ENCODE results near the gene FADS1. TPM values are rescaled to one million over a fixed set of nuclear protein-coding genes. Genes with fewer than 3 reads are reported as not detected.

Gene FADS1
- total and polyA plus RNA-seq, 2 of the 13 experiments (the other 11 are each of a cell fraction or from before 2014, with no cell fraction given): 91.8 to 108 TPM

DNA sequence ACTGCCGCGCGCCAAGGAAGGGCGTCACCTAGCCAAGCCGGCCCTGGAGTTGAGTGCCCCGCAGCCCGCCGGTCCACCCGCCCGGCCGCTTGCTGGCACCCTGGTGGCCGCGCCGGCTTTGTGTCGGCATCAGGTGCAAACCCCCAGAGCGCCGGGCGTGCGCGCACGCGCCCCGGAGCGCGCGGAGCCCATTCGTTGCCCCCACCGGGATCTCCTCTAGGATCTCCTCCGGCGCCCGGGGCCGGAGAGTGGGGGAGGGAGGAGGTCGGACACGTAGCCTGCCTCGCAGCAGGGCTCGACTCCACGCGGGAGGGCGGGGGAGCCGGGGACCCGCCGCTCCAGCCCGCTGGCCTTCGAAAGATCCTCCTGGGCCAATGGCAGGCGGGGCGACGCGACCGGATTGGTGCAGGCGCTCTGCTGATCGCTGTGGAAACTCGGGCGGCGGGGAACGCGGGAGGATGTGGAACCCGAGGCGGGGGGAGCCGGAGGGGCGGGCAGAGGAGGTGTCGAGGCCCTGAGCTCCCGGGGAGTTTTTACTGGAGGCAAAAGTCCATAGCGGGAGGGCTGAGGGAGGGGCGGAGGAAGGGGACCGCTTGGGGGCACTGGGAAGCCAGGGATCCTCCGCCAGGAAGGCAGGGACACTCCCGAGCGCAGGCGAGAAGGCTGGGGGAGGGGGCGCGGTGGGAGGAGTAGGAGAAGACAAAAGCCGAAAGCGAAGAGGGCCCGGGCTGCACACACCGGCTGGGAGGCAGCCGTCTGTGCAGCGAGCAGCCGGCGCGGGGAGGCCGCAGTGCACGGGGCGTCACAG is 11.0 kb upstream of the FADS1 start, which contains the start of gene FADS2:
Gene FADS2, plus strand, starts transcription at position 730 of the 808 bp plus-strand sequence. CDS start 91 bp downstream, outside the sequence.
- ChIA-PET POLR2A (interaction anchor here (1.9 to 2.8 kb wide), 2 partner anchors 11 to 35 kb away, joined by 6 to 49 read pairs; partner anchors contain the start of genes FADS1, FEN1 and TMEM258), CTCF (ENCODE audit: low intra/inter-chr PET ratio, low total read pairs) (interaction anchor here (1.8 kb wide), 1 partner anchor 31 kb away, joined by 7 read pairs; no protein-coding TSS in a partner anchor)
- DNase-seq (ENCODE audit: low spot score) (peak; percentile 55), ATAC-seq (peak; percentile 79), FAIRE-seq (no peak)
- H3K27ac ChIP-seq (ENCODE audit: extremely low read length, insufficient read depth, low read length): peak within 1 kb of the TSS; percentile 74
- peak within 1 kb of the TSS; percentile 62 to 91 (median 82) for H3K4me3 ChIP-seq (replicated peaks in 1 of 3; ENCODE audit: insufficient read depth in 1 of 3, low read depth in 2 of 3, low read length in 3 of 3)
- no peak within 1 kb of the TSS for H2AFZ ChIP-seq (ENCODE audit: low read length)
- peak within 1 kb of the TSS; percentile 86 for H3K4me2 ChIP-seq (ENCODE audit: low read depth, low read length)
- in situ Hi-C loops (cut with HindIII; ENCODE audit: extremely low pct_ligation_motif_present, low pct_unique_long_range_greater_than_20kb) (no loop called here), intact Hi-C loops (cut with micrococcal nuclease; ENCODE audit: unreplicated experiment) (no loop called here)
- H3K36me3 ChIP-seq (replicated peaks in 1 of 2; ENCODE audit: control insufficient read depth in 1 of 2, insufficient read depth in 2 of 2, low read length in 2 of 2): no peaks in the 10 kb centered on the region
- peak within 1 kb of the TSS; percentile 78 for H3K9ac ChIP-seq (ENCODE audit: insufficient read depth, low read depth, low read length)
- peaks cover 41% of the 10 kb centered on the region for H3K4me1 ChIP-seq (ENCODE audit: insufficient read depth, low read length)
- H4K20me1 ChIP-seq (ENCODE audit: insufficient read depth, low read length): no peaks in the 10 kb centered on the region
- H3K79me2 ChIP-seq (ENCODE audit: insufficient read depth, low read length): peaks cover 33% of the 10 kb centered on the region
- BruUV-seq (replicated peaks): no TSS peak
- H3K9me3 ChIP-seq (ENCODE audit: low read length): no peaks in the 10 kb centered on the region
- H3K27me3 ChIP-seq (ENCODE audit: control insufficient read depth in 1 of 2, insufficient read depth in 2 of 2, low read length in 2 of 2): no peaks in the 10 kb centered on the region
- 22% methylated on average over 31 of the region's 83 CpGs for WGBS (ENCODE audit: low lambda C conversion rate)
- TF ChIP-seq, protein P1, sequence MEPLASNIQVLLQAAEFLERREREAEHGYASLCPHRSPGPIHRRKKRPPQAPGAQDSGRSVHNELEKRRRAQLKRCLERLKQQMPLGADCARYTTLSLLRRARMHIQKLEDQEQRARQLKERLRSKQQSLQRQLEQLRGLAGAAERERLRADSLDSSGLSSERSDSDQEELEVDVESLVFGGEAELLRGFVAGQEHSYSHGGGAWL (CRISPR knock-in tag; IDR thresholded peaks at IDR 0.05): peak; percentile 17; the same call in 1 of the 2 replicates
- TF ChIP-seq ZNF704 (CRISPR knock-in tag; IDR thresholded peaks at IDR 0.05; ENCODE audit: borderline replicate concordance) (peak; percentile 23; the same call in 1 of the 2 replicates), ZNF292 (CRISPR knock-in tag; IDR thresholded peaks at IDR 0.05; ENCODE audit: borderline replicate concordance, low read depth) (0 out of 2 replicates have a peak, but pooled peaks have one; percentile 15), DPF2 (CRISPR knock-in tag; IDR thresholded peaks at IDR 0.05; ENCODE audit: borderline replicate concordance, low read depth) (peak; percentile 42; the same call in 1 of the 2 replicates), ZSCAN22 (CRISPR knock-in tag; IDR thresholded peaks at IDR 0.05) (0 out of 2 replicates have a peak, but pooled peaks have one; percentile 42), ZC3H13 (CRISPR knock-in tag; IDR thresholded peaks at IDR 0.05) (peak; percentile 65; the same call in 1 of the 2 replicates), NFYC (CRISPR knock-in tag; IDR thresholded peaks at IDR 0.05) (peak; percentile 76), ZSCAN21 (CRISPR knock-in tag; IDR thresholded peaks at IDR 0.05; ENCODE audit: borderline replicate concordance) (peak; percentile 42; the same call in 1 of the 2 replicates), ZBTB7B (CRISPR knock-in tag; IDR thresholded peaks at IDR 0.05) (no peak), HOXA3 (CRISPR knock-in tag; IDR thresholded peaks at IDR 0.05) (peak; percentile 61; the same call in 1 of the 2 replicates), ZNF350 (CRISPR knock-in tag; IDR thresholded peaks at IDR 0.05; ENCODE audit: borderline replicate concordance, low read depth) (peak; percentile 49; the same call in 1 of the 2 replicates)
- TF ChIP-seq, protein P2, sequence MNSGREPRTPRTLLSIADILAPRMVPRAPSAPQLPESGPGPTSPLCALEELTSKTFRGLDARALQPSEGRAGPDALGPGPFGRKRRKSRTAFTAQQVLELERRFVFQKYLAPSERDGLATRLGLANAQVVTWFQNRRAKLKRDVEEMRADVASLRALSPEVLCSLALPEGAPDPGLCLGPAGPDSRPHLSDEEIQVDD (CRISPR knock-in tag; IDR thresholded peaks at IDR 0.05; ENCODE audit: borderline replicate concordance): no peak
- TF ChIP-seq, protein P3, sequence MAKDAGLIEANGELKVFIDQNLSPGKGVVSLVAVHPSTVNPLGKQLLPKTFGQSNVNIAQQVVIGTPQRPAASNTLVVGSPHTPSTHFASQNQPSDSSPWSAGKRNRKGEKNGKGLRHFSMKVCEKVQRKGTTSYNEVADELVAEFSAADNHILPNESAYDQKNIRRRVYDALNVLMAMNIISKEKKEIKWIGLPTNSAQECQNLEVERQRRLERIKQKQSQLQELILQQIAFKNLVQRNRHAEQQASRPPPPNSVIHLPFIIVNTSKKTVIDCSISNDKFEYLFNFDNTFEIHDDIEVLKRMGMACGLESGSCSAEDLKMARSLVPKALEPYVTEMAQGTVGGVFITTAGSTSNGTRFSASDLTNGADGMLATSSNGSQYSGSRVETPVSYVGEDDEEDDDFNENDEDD (CRISPR knock-in tag; IDR thresholded peaks at IDR 0.05; ENCODE audit: borderline replicate concordance): peak; percentile 56; the same call in 1 of the 2 replicates

Measured in HepG2 (cell line).